ENCODE data around the gene MNS1.

MNS1 gene

DNA sequence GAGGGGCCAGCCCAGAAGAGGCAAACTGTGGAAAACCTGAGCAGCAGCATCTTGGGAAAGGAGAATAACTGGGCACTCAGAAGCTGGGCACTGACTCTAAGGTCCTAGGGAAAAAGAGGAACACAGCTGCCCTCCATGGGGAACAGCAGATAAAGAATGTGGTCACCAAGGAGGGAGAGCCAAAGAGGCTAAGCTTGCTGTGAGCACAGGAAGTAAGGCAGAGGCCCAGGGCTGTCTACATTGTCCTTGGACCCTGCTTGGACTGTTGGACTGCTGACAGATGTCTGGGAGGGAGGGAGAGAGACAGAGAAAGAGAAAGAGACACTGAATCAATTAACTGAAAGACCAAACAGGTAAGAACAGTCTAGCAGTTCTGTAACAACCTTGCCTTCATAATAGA is 4.5 kb upstream of the MNS1 start:
- TF ChIP-seq GATA3 (IDR thresholded peaks at IDR 0.05; ENCODE audit: low read depth, low read length) (no peak), GATA2 (IDR thresholded peaks at IDR 0.05; ENCODE audit: low read depth, low read length) (no peak)

DNA sequence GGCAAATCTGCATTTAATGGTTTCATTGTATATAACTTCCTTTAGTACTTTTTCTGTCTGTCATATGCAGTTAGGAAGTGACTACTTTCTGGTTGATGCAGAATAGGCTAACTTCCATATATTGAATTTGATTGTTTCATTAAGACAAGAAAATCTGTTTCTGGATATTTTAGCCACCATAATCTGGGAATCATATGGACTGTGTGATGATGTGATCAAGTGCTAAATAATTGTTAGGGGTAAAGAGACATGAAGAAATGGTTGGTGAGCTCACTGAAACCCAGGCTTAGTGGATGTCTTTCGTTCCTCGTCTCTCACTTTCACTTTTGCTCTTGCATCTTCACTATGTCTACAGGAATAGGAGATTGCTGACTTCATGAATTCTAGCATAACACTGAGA is 3.5 kb upstream of the MNS1 start:
- TF ChIP-seq GATA2 (IDR thresholded peaks at IDR 0.05; ENCODE audit: low read depth, low read length): no peak
- TF ChIP-seq GATA3 (IDR thresholded peaks at IDR 0.05; ENCODE audit: low read depth, low read length): no peak

DNA sequence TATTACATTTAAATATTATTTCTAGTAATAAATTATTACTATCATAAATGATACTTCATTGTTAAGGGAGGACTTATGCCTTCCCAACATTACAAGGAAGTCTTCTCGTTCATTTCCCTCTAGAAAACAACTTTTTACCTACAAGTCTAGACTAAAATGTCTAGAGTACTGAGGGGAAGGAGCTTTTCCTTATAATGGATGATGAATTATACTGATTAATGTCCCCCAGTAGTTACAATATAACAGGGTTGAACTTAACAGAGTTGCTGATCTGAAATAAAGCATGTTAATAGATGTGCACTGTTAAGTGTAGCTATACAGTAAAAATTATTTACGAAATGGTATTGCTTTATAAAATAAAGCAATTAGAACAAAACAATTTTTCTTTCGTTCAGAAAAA is 2.7 kb upstream of the MNS1 start:
- no peak for TF ChIP-seq GATA3 (IDR thresholded peaks at IDR 0.05; ENCODE audit: low read depth, low read length)
- TF ChIP-seq GATA2 (IDR thresholded peaks at IDR 0.05; ENCODE audit: low read depth, low read length): no peak

DNA sequence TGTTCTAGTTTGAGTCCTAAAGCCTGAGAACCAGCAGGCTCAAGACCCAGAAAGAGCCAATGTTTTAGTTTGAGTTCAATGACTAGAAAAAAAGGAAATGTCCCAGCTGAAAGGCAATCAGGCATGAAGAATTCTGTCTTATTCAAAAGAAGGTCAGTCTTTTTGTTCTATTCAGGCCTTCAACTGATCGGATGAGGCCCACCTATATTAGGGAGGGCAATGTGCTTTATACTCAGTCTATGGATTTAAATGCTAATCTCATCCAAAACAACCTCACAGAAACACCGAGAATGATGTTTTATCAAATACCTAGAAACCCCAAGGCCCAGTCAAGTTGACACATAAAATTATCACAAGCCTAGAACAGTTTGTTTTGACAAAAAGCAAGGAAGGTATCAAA is 4.0 kb downstream of the MNS1 start:
- TF ChIP-seq GATA2 (IDR thresholded peaks at IDR 0.05; ENCODE audit: low read depth, low read length): no peak
- TF ChIP-seq GATA3 (IDR thresholded peaks at IDR 0.05; ENCODE audit: low read depth, low read length): no peak

- TF ChIP-seq GATA3 (IDR thresholded peaks at IDR 0.05; ENCODE audit: low read depth, low read length) (no peak), GATA2 (IDR thresholded peaks at IDR 0.05; ENCODE audit: low read depth, low read length) (no peak)
These were observed 4.9 kb downstream of the MNS1 start for GRCh38 chr15:56460071-56460470.

- TF ChIP-seq GATA3 (IDR thresholded peaks at IDR 0.05; ENCODE audit: low read depth, low read length) (no peak), GATA2 (IDR thresholded peaks at IDR 0.05; ENCODE audit: low read depth, low read length) (no peak)
These were observed 5.8 kb downstream of the MNS1 start for GRCh38 chr15:56459096-56459495.

DNA sequence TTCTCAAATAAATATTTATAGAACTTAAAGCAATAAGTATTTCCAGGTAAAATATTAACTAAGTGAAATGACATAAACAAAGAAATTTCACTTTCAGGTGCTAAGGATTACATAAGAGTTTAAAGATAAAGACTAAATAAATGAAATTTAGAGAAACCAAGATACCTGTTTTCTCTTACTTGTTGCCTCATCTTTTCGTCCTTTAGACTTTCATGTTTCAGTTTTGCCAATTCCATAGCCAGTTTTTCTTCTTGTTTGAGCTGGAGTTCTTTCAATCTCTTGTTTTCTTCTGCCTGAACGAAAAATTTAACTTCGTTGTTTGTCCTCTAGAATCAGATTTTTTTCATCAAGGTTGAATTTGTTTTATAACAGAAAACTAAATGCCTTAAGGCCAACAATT is 8.7 kb downstream of the MNS1 start:
- TF ChIP-seq GATA3 (IDR thresholded peaks at IDR 0.05; ENCODE audit: low read depth, low read length): no peak
- no peak for TF ChIP-seq GATA2 (IDR thresholded peaks at IDR 0.05; ENCODE audit: low read depth, low read length)

DNA sequence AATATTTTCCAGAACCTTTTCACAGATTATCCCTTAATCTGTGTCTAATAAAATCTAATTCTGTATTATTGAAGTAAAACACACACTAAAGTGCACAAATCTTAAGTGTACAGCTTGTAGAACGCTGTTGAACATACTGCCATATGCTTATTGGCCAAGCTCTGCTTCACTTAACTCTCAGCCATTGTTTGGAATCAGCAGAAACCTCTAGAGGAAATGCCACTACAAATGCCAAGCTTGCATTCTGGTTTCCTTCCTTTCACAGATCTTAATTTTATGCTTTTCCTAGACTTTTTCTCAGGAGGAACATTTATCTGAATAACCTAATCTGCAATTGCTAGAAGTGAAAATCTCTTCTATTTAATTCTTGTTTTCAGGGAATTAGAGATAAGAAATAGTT is 10.1 kb downstream of the MNS1 start:
- TF ChIP-seq GATA3 (IDR thresholded peaks at IDR 0.05; ENCODE audit: low read depth, low read length): no peak
- TF ChIP-seq GATA2 (IDR thresholded peaks at IDR 0.05; ENCODE audit: low read depth, low read length): no peak

DNA sequence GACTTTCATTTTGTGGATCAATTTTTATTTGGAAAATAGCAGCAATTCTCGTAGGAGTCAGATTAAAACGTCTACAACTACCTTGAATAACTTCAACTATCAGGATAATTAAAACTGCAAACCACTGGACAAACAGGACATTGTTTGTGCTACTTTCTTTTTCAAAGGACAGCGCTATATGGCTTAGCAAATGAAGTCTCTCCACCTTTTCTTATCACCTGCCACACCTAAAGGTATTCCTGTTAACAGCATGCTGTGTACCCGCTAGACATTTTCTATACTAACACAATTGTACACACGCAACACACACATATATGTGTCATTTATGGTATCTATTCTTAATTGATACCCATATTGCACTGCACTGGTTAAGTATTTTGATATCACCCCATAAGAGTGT is 19.2 kb downstream of the MNS1 start:
- TF ChIP-seq GATA2 (IDR thresholded peaks at IDR 0.05; ENCODE audit: low read depth, low read length) (no peak), GATA3 (IDR thresholded peaks at IDR 0.05; ENCODE audit: low read depth, low read length) (no peak)

DNA sequence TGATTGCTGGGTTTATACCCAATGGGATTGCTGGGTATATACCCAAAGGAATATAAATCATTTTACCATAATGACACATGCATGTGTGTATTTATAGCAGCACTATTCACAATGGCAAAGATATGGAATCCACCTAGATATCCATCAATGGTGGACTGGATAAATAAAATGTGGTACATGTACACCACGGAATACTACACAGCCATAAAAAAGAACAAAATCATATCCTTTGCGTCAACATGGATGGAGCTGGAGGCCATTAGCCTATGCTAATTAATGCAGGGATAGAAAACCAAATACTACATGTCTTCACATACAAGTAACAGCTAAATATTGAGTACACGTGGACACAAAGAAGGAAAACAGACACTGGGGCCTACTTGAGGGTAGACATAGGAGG is 22.6 kb downstream of the MNS1 start:
- TF ChIP-seq GATA3 (IDR thresholded peaks at IDR 0.05; ENCODE audit: low read depth, low read length): no peak
- no peak for TF ChIP-seq GATA2 (IDR thresholded peaks at IDR 0.05; ENCODE audit: low read depth, low read length)

- TF ChIP-seq GATA3 (IDR thresholded peaks at IDR 0.05; ENCODE audit: low read depth, low read length) (no peak), GATA2 (IDR thresholded peaks at IDR 0.05; ENCODE audit: low read depth, low read length) (no peak)
These were observed 24.6 kb downstream of the MNS1 start for GRCh38 chr15:56440214-56440770.

- TF ChIP-seq GATA2 (IDR thresholded peaks at IDR 0.05; ENCODE audit: low read depth, low read length): no peak
- TF ChIP-seq GATA3 (IDR thresholded peaks at IDR 0.05; ENCODE audit: low read depth, low read length): no peak
These were observed 32.6 kb downstream of the MNS1 start for GRCh38 chr15:56432304-56432703.

- no peak for TF ChIP-seq GATA3 (IDR thresholded peaks at IDR 0.05; ENCODE audit: low read depth, low read length)
- no peak for TF ChIP-seq GATA2 (IDR thresholded peaks at IDR 0.05; ENCODE audit: low read depth, low read length)
These were observed 36.0 kb downstream of the MNS1 start for GRCh38 chr15:56428821-56429458.

- TF ChIP-seq GATA3 (IDR thresholded peaks at IDR 0.05; ENCODE audit: low read depth, low read length) (no peak), GATA2 (IDR thresholded peaks at IDR 0.05; ENCODE audit: low read depth, low read length) (no peak)
These were observed 39.0 kb downstream of the MNS1 start for GRCh38 chr15:56425976-56426375.

- TF ChIP-seq GATA3 (IDR thresholded peaks at IDR 0.05; ENCODE audit: low read depth, low read length) (no peak), GATA2 (IDR thresholded peaks at IDR 0.05; ENCODE audit: low read depth, low read length) (no peak)
These were observed 39.7 kb downstream of the MNS1 start for GRCh38 chr15:56425276-56425675.

Data from SH-SY5Y (cell line).